Dendritic cell treated with granulocyte-macrophage colony-stimulating factor and Interleukin-4, amounts not matched to agents 40 ng/mL and 50 ng/mL, for 4 days (primary cell): ENCODE data around the gene BOLL.
"Not testable (repeated sequence)": the region's sequence is repeated elsewhere in the genome, so short reads cannot be mapped to it uniquely, and the experiment has no call there.

Source experiments
- H3K27ac Mint-ChIP-seq: one replicate; pipeline ENCODE4 v1.8.0; 2022; ENCODE audit warnings: mild to moderate bottlenecking, mixed read lengths
- H3K27me3 Mint-ChIP-seq: one replicate; pipeline ENCODE4 v1.8.0; 2022; ENCODE audit warnings: mild to moderate bottlenecking, mixed read lengths
- H3K36me3 Mint-ChIP-seq: one replicate; pipeline ENCODE4 v1.8.0; 2022; ENCODE audit warnings: low read depth, mixed read lengths
- H3K4me1 Mint-ChIP-seq: one replicate; pipeline ENCODE4 v1.8.0; 2022; ENCODE audit warnings: low read depth, mixed read lengths
- H3K4me3 Mint-ChIP-seq: one replicate; pipeline ENCODE4 v1.8.0; 2022; ENCODE audit warnings: mild to moderate bottlenecking, moderate library complexity, mixed read lengths
- H3K9me3 Mint-ChIP-seq: one replicate; pipeline ENCODE4 v1.8.0; 2022; ENCODE audit warnings: mixed read lengths
- intact Hi-C: fragments of 100-400 bp; cut with micrococcal nuclease; formaldehyde crosslinking; loops from one replicate; pipeline ENCODE4 v1.15.0; 2022

The BOLL gene, protein sequence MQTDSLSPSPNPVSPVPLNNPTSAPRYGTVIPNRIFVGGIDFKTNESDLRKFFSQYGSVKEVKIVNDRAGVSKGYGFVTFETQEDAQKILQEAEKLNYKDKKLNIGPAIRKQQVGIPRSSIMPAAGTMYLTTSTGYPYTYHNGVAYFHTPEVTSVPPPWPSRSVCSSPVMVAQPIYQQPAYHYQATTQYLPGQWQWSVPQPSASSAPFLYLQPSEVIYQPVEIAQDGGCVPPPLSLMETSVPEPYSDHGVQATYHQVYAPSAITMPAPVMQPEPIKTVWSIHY

GRCh38 chr2:197784956-197785941 is at the start of gene BOLL:
BOLL (minus strand) TSS chr2:197785319; CDS start chr2:197781850, 3,469 bp downstream.
- H3K4me3 Mint-ChIP-seq, result peak within 1 kb of the TSS; percentile 73
- no peaks in the 10 kb centered on the region for H3K9me3 Mint-ChIP-seq
- H3K36me3 Mint-ChIP-seq, result no peaks in the 10 kb centered on the region
- intact Hi-C loops, result no loop called here
- H3K4me1 Mint-ChIP-seq, result peaks cover 15% of the 10 kb centered on the region
- peaks cover 30% of the 10 kb centered on the region for H3K27me3 Mint-ChIP-seq
- H3K27ac Mint-ChIP-seq, result no peak within 1 kb of the TSS

- H3K27ac Mint-ChIP-seq, H3K4me1 Mint-ChIP-seq, H3K4me3 Mint-ChIP-seq, H3K36me3 Mint-ChIP-seq, H3K27me3 Mint-ChIP-seq: not testable (repeated sequence)
- intact Hi-C loops, result loop anchor here (5.0 kb wide), 1 partner anchor 53 kb away; no protein-coding TSS in a partner anchor
- peaks cover 32% of the 10 kb centered on the region for H3K9me3 Mint-ChIP-seq
Measured at GRCh38 chr2:197834771-197835170, 49.7 kb upstream of the BOLL start.

GRCh38 chr2:197828464-197829135 is 43.5 kb upstream of the BOLL start:
- Mint-ChIP-seq H3K4me3 (no peak overlapping the region), H3K9me3 (peaks cover 24% of the 10 kb centered on the region), H3K36me3 (peaks cover 7% of the 10 kb centered on the region), H3K27ac (no peak overlapping the region), H3K27me3 (no peaks in the 10 kb centered on the region), H3K4me1 (no peaks in the 10 kb centered on the region)
- intact Hi-C loops, result no loop called here

DNA sequence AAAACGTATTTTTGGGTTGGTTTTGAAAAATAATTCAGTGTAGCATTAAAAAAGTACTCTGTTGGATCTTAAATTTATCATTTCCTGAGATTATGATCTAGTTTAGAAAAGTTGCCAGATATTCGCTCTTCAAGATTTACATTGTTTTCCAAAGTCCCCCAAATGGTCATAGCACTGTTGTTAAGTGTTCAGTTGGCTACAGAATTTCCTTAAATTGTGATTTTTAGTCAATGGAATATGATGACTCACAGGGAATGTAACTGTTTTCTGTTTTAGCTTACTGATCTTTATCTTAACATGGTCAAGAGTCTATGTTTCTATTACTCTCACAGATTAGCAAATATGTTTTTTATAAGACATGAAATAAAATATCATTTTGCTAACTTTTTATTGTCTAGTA is 42.5 kb upstream of the BOLL start:
- Mint-ChIP-seq H3K36me3 (peaks cover 7% of the 10 kb centered on the region), H3K4me1 (no peaks in the 10 kb centered on the region), H3K27me3 (no peaks in the 10 kb centered on the region), H3K4me3 (no peak overlapping the region), H3K27ac (no peak overlapping the region), H3K9me3 (peaks cover 24% of the 10 kb centered on the region)
- intact Hi-C loops, result no loop called here

GRCh38 chr2:197822333-197822732 is 37.2 kb upstream of the BOLL start:
- Mint-ChIP-seq H3K36me3 (no peaks in the 10 kb centered on the region), H3K4me3 (no peak overlapping the region), H3K27me3 (no peaks in the 10 kb centered on the region), H3K27ac (no peak overlapping the region), H3K4me1 (peaks cover 22% of the 10 kb centered on the region), H3K9me3 (peaks cover 8% of the 10 kb centered on the region)
- intact Hi-C loops, result no loop called here

- Mint-ChIP-seq H3K9me3 (peaks cover 8% of the 10 kb centered on the region), H3K4me3 (no peak overlapping the region), H3K27me3 (no peaks in the 10 kb centered on the region), H3K36me3 (no peaks in the 10 kb centered on the region), H3K27ac (no peak overlapping the region), H3K4me1 (peaks cover 22% of the 10 kb centered on the region)
- intact Hi-C loops, result no loop called here
Measured at GRCh38 chr2:197821550-197822289, 36.6 kb upstream of the BOLL start.

DNA sequence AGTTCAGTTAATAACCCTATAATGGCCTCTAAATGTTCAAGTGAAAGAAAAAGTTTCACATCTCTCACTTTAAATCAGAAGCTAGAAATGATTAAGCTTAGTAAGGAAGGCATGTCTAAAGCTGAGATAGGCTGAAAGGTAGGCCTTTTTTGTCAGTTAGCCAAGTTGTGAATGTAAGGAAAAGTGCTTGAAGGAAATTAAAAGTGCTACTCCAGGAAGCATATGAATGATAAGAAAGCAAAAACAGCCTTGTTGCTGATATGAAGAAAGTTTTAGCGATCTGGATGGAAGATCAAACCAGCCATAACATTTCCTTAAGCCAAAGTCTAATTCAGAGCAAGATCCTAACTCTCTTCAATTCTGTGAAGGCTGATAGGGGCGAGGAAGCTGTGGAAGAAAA is 29.4 kb upstream of the BOLL start:
- no peak overlapping the region for H3K4me3 Mint-ChIP-seq
- intact Hi-C loops, result no loop called here

GRCh38 chr2:197813093-197813787 is 28.1 kb upstream of the BOLL start:
- no peak overlapping the region for H3K27ac Mint-ChIP-seq
- intact Hi-C loops, result no loop called here
- no peaks in the 10 kb centered on the region for H3K9me3 Mint-ChIP-seq
- H3K36me3 Mint-ChIP-seq, result no peaks in the 10 kb centered on the region
- H3K27me3 Mint-ChIP-seq, result no peaks in the 10 kb centered on the region
- no peak overlapping the region for H3K4me3 Mint-ChIP-seq
- H3K4me1 Mint-ChIP-seq, result peaks cover 11% of the 10 kb centered on the region

More for the DNA sequence above, 29.4 kb upstream of the BOLL start:
- Mint-ChIP-seq H3K27me3 (no peaks in the 10 kb centered on the region), H3K36me3 (no peaks in the 10 kb centered on the region), H3K9me3 (no peaks in the 10 kb centered on the region), H3K27ac (peak overlapping the region; percentile 58), H3K4me1 (peaks cover 23% of the 10 kb centered on the region)

DNA sequence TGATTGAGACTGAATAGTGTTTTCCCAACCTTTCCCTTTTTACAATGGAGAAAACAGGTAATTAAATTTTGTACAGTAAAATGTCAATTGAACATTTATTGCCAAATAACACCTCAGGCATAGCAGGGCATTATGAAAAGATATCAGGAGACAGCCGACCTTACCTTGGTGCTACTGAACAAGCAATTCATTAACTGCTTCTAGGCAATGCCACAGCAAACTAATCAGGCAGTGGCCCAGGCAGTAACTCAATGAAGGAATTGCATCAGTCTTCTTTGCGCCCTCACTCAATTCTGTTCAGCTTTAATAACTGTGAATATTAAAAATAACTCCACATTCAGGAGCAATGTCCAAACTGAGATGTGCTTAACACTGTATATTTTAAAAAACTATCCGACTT is 25.4 kb upstream of the BOLL start:
- intact Hi-C loops, result no loop called here
- Mint-ChIP-seq H3K36me3 (peaks cover 4% of the 10 kb centered on the region), H3K9me3 (no peaks in the 10 kb centered on the region)

DNA sequence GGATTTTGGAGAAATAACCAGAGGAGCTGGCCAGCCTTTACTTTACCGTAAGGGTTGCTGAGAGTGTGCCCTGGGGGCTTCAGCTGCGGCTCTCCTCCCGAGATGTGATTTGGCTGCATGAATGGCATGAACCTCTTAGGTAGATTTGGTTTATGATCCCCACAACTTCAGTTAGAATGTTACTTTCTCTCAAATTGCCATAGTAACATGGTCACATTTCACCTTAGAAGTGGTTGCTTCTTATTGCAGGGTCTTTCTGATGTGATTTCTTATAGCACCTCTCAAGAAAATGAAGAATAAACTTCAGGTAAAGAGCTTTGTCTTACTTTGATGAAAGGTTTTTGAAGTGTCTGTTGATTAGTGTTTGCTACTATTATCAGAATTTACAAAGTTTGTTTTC is 24.9 kb upstream of the BOLL start:
- Mint-ChIP-seq H3K9me3 (no peaks in the 10 kb centered on the region), H3K27me3 (peaks cover 3% of the 10 kb centered on the region), H3K27ac (no peak overlapping the region), H3K36me3 (peaks cover 6% of the 10 kb centered on the region), H3K4me3 (no peak overlapping the region), H3K4me1 (peaks cover 20% of the 10 kb centered on the region)
- intact Hi-C loops, result no loop called here

More for the DNA sequence above, 25.4 kb upstream of the BOLL start:
- H3K27ac Mint-ChIP-seq, result no peak overlapping the region
- peaks cover 18% of the 10 kb centered on the region for H3K4me1 Mint-ChIP-seq
- H3K4me3 Mint-ChIP-seq, result no peak overlapping the region
- H3K27me3 Mint-ChIP-seq, result peaks cover 1% of the 10 kb centered on the region

GRCh38 chr2:197809064-197809463 is 23.9 kb upstream of the BOLL start:
- peaks cover 19% of the 10 kb centered on the region for H3K4me1 Mint-ChIP-seq
- no peaks in the 10 kb centered on the region for H3K9me3 Mint-ChIP-seq
- H3K27me3 Mint-ChIP-seq, result peaks cover 6% of the 10 kb centered on the region
- intact Hi-C loops, result no loop called here
- H3K4me3 Mint-ChIP-seq, result no peak overlapping the region
- peaks cover 13% of the 10 kb centered on the region for H3K36me3 Mint-ChIP-seq
- no peak overlapping the region for H3K27ac Mint-ChIP-seq

DNA sequence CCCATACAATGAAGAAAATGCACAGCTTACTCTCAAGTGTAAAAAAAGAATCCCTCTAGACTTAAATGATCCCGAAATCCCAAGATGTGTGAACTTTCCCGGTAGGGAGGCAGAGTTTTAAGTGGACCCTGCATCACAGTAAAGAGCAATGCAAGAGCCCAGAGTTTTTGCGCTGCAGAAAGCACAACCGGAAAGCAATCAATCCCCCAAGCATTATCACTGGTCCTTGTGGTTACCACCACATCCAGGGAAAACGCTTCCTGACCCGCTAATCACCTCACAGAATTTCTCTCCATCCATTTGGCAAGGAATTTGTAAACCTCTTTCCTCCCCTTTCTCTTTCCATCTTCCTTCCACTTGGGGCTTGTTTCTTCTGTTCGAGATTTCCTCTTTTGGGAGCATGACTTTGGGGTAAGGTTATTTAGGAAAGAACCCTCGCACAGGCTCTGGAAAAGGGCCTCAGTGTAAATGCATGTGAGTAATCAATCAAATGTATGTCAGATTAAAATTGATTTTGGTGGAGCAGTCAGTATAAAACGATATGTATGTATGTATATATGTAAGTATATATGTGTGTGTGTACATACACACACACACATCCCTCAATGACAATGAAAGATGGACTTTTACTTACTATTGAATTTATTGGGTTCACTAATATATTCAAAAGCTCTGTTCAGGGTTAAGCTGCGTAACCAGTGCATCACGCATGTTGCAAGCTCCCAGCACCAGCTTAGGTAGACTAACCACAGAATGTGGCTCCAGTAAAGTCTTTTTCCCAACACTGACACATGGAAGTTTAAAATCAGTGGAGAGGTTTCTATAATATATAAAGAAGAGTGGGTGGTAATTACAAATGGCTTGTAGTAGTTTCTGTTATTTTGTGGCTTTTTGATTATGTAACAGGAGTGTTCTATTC is 20.9 kb upstream of the BOLL start:
- no peaks in the 10 kb centered on the region for H3K9me3 Mint-ChIP-seq
- intact Hi-C loops, result loop anchor here (2.0 kb wide), 1 partner anchor 83 kb away; no protein-coding TSS in a partner anchor
- H3K36me3 Mint-ChIP-seq, result peaks cover 13% of the 10 kb centered on the region
- H3K4me1 Mint-ChIP-seq, result peaks cover 24% of the 10 kb centered on the region
- H3K27me3 Mint-ChIP-seq, result peaks cover 14% of the 10 kb centered on the region
- peak overlapping the region; percentile 91 for H3K27ac Mint-ChIP-seq
- H3K4me3 Mint-ChIP-seq, result peak overlapping the region; percentile 100
